H9 (cell line): ENCODE measurements around the gene FNDC1. TPM values are rescaled to one million over a fixed set of nuclear protein-coding genes. Genes with fewer than 3 reads are reported as not detected.

Experiments used
- DNase-seq: peaks from one replicate; pipeline ENCODE4 v3.0.0-alpha.2; 2017
- H2AFZ ChIP-seq: one replicate; pipeline ENCODE4 v1.6.1; 2013; ENCODE audit warnings: mild to moderate bottlenecking, low read length, control low read depth, moderate library complexity
- H2AK5ac ChIP-seq: 2 replicates; pipeline ENCODE4 v1.6.1; 2013; ENCODE audit warnings: low read length, control low read depth, mixed read lengths; ENCODE audit not compliant: insufficient read length
- H2BK120ac ChIP-seq: one replicate; pipeline ENCODE4 v1.6.1; 2013; ENCODE audit warnings: low read depth, mild to moderate bottlenecking, low read length, control low read depth, inconsistent platforms; ENCODE audit not compliant: poor library complexity, severe bottlenecking
- H2BK12ac ChIP-seq: 2 replicates; pipeline ENCODE4 v1.6.1; 2013; ENCODE audit warnings: low read length, control low read depth, mixed read lengths, low read depth; ENCODE audit not compliant: insufficient read length
- H2BK15ac ChIP-seq: 2 replicates; pipeline ENCODE4 v1.6.1; 2013; ENCODE audit warnings: low read depth, low read length, control low read depth
- H2BK20ac ChIP-seq: one replicate; pipeline ENCODE4 v1.6.1; 2013; ENCODE audit warnings: low read depth, mild to moderate bottlenecking, low read length, control low read depth, inconsistent platforms; ENCODE audit not compliant: poor library complexity, severe bottlenecking
- H2BK5ac ChIP-seq: 2 replicates; pipeline ENCODE4 v1.6.1; 2013; ENCODE audit warnings: low read length, control low read depth, mixed read lengths; ENCODE audit not compliant: insufficient read length
- H3K14ac ChIP-seq: 2 replicates; pipeline ENCODE4 v1.6.1; 2013; ENCODE audit warnings: low read length, control low read depth; ENCODE audit not compliant: insufficient read depth
- H3K18ac ChIP-seq: 2 replicates; pipeline ENCODE4 v1.6.1; 2013; ENCODE audit warnings: low read depth, mild to moderate bottlenecking, mixed read lengths, low read length, control low read depth; ENCODE audit not compliant: insufficient read length
- H3K23ac ChIP-seq: 2 replicates; pipeline ENCODE4 v1.6.1; 2013; ENCODE audit warnings: low read length, control low read depth, mixed read lengths, low read depth; ENCODE audit not compliant: insufficient read length
- H3K23me2 ChIP-seq: 2 replicates; pipeline ENCODE4 v1.6.1; 2013; ENCODE audit warnings: low read depth, mild to moderate bottlenecking, mixed read lengths, low read length, control low read depth; ENCODE audit not compliant: insufficient read length, poor library complexity, severe bottlenecking
- H3K27ac ChIP-seq: 2 replicates; pipeline ENCODE4 v1.5.1; 2013; ENCODE audit warnings: low read length, control low read depth, mixed read lengths, low read depth; ENCODE audit not compliant: insufficient read length
- H3K27me3 ChIP-seq: 2 replicates; pipeline ENCODE4 v1.6.1; 2013; ENCODE audit warnings: low read length, control low read depth, inconsistent platforms; ENCODE audit not compliant: insufficient read depth
- H3K4ac ChIP-seq: 2 replicates; pipeline ENCODE4 v1.6.1; 2013; ENCODE audit warnings: low read depth, mild to moderate bottlenecking, control low read depth, inconsistent platforms, low read length, moderate library complexity
- H3K4me1 ChIP-seq: 2 replicates; pipeline ENCODE4 v1.6.1; 2013; ENCODE audit warnings: low read length, control low read depth, inconsistent platforms; ENCODE audit not compliant: insufficient read depth
- H3K4me2 ChIP-seq: 2 replicates; pipeline ENCODE4 v1.6.1; 2013; ENCODE audit warnings: low read length, control low read depth, mixed read lengths; ENCODE audit not compliant: insufficient read length, insufficient read depth
- H3K56ac ChIP-seq: 2 replicates; pipeline ENCODE4 v1.6.1; 2013; ENCODE audit warnings: low read depth, mild to moderate bottlenecking, mixed read lengths, low read length, control low read depth; ENCODE audit not compliant: insufficient read length
- H3K79me1 ChIP-seq: 2 replicates; pipeline ENCODE4 v1.6.1; 2013; ENCODE audit warnings: low read depth, mild to moderate bottlenecking, moderate library complexity, low read length, control low read depth, inconsistent platforms; ENCODE audit not compliant: insufficient read depth, poor library complexity, severe bottlenecking
- H3K79me2 ChIP-seq: 2 replicates; pipeline ENCODE4 v1.6.1; 2013; ENCODE audit warnings: low read length, control low read depth, inconsistent platforms; ENCODE audit not compliant: insufficient read depth
- H3K9ac ChIP-seq: 2 replicates; pipeline ENCODE4 v1.6.1; 2013; ENCODE audit warnings: low read length, control low read depth, mixed read lengths; ENCODE audit not compliant: insufficient read length; ENCODE audit errors: extremely low read depth
- H3K9me3 ChIP-seq: one replicate; pipeline ENCODE4 v1.6.1; 2013; ENCODE audit warnings: low read depth, low read length, inconsistent platforms; ENCODE audit not compliant: control insufficient read depth
- H3T11ph ChIP-seq: one replicate; pipeline ENCODE4 v1.6.1; 2013; ENCODE audit warnings: mild to moderate bottlenecking, low read length, control low read depth, inconsistent platforms
- H4K20me1 ChIP-seq: one replicate; pipeline ENCODE4 v1.6.1; 2013; ENCODE audit not compliant: control insufficient read depth, insufficient read length, insufficient read depth
- H4K5ac ChIP-seq: 2 replicates; pipeline ENCODE4 v1.6.1; 2013; ENCODE audit warnings: low read depth, mild to moderate bottlenecking, mixed read lengths, low read length, control low read depth; ENCODE audit not compliant: insufficient read length
- H4K8ac ChIP-seq: replicated peaks from 2 replicates; pipeline ENCODE4 v1.6.1; 2013; ENCODE audit warnings: low read length, control low read depth, mixed read lengths, low read depth; ENCODE audit not compliant: insufficient read length
- H4K91ac ChIP-seq: 2 replicates; pipeline ENCODE4 v1.6.1; 2013; ENCODE audit warnings: low read depth, mild to moderate bottlenecking, moderate library complexity, mixed read lengths, low read length, control low read depth; ENCODE audit not compliant: insufficient read length
- H3K27ac Mint-ChIP-seq, 3 experiments: 2 replicates in 2 of 3; 3 replicates in 1 of 3; pipeline ENCODE4 v1.8.0; 2020 to 2021; ENCODE audit warnings: mixed read lengths in 3 of 3, mild to moderate bottlenecking in 1 of 3, moderate library complexity in 1 of 3
- H3K27me3 Mint-ChIP-seq: 2 replicates; pipeline ENCODE4 v1.8.0; 2021; ENCODE audit warnings: low read depth, mild to moderate bottlenecking, moderate library complexity, mixed read lengths
- H3K36me3 Mint-ChIP-seq, 3 experiments: 2 replicates in 2 of 3; 3 replicates in 1 of 3; pipeline ENCODE4 v1.8.0; 2020 to 2021; ENCODE audit warnings: low read depth in 3 of 3, mixed read lengths in 3 of 3; ENCODE audit not compliant: insufficient read depth in 1 of 3
- H3K4me1 Mint-ChIP-seq, 2 experiments: 2 replicates each; pipeline ENCODE4 v1.8.0; 2020; ENCODE audit warnings: mixed read lengths in 2 of 2
- H3K4me3 Mint-ChIP-seq, 2 experiments: 2 replicates in 1 of 2; 3 replicates in 1 of 2; pipeline ENCODE4 v1.8.0; 2020 to 2021; ENCODE audit warnings: mild to moderate bottlenecking in 2 of 2, mixed read lengths in 2 of 2, moderate library complexity in 1 of 2
- H3K9me3 Mint-ChIP-seq, 2 experiments: 2 replicates in 1 of 2; 3 replicates in 1 of 2; pipeline ENCODE4 v1.8.0; 2020; ENCODE audit warnings: mild to moderate bottlenecking in 2 of 2, mixed read lengths in 2 of 2, moderate library complexity in 1 of 2
- WGBS: extraction: QIAGEN DNeasy Blood & Tissue Kit; methylation state at CpG from one replicate; pipeline ENCODE4 v1.1.7; 2013; ENCODE audit warnings: missing lambda C conversion rate, low lambda C conversion rate, mixed read lengths; ENCODE audit not compliant: insufficient read length; ENCODE audit errors: extremely low coverage; 5-methylcytosine and 5-hydroxymethylcytosine counted together
- total RNA-seq: library from RNA; stranded (reverse); gene quantifications from 2 replicates; pipeline ENCODE4 v1.2.1, GENCODE V29; 2021
- TF ChIP-seq, protein P1 (sequence below): fragments of 200-600 bp; sonication (generic); conservative IDR thresholded peaks from 3 replicates; pipeline ENCODE4 v1.8.0; 2021; ENCODE audit warnings: antibody characterized with exemption, mild to moderate bottlenecking

Gene FNDC1
- total RNA-seq, 1 experiment from 2014 or later = 0.24 TPM

DNA sequence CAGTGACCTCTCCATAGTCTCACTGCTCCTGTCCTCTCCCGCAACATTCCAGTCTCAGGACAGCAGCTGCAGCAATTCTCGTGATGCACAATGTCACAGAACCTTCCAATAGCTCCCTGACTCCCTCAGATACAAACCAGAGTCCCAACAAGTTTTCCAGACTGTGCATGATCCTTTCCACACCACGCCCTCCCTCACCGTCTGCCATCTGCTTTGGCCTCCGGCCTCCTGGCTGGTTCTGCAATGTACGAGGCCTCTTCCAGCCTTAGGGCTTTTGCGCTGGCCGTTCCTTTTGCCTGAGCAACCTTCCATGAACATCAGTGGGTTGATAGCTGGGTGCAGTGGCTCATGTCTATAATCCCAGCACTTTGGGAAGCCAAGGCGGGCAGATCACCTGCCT is 9.6 kb downstream of the FNDC1 start:
- no peaks in the 10 kb centered on the region for H3K23me2 ChIP-seq
- no peak overlapping the region for H3K23ac ChIP-seq
- no peaks in the 10 kb centered on the region for H3K4me1 ChIP-seq
- no peak overlapping the region for H2AK5ac ChIP-seq
- peaks cover 0 to 6% of the 10 kb centered on the region in 2 experiments; a peak in 2 of 5 replicates for H3K9me3 Mint-ChIP-seq
- H3K4me1 Mint-ChIP-seq = peaks cover 3 to 4% of the 10 kb centered on the region in 2 experiments; a peak in 1 of 4 replicates
- H3K9ac ChIP-seq = no peak overlapping the region
- no peak overlapping the region for H3T11ph ChIP-seq
- H4K5ac ChIP-seq = no peak overlapping the region
- no peak overlapping the region for H3K4ac ChIP-seq
- no peak overlapping the region for H3K27ac ChIP-seq
- H3K4me2 ChIP-seq = no peak overlapping the region
- no peak overlapping the region; a peak in 1 of 7 replicates for H3K27ac Mint-ChIP-seq
- H2BK5ac ChIP-seq = no peak overlapping the region
- TF ChIP-seq, protein P1, sequence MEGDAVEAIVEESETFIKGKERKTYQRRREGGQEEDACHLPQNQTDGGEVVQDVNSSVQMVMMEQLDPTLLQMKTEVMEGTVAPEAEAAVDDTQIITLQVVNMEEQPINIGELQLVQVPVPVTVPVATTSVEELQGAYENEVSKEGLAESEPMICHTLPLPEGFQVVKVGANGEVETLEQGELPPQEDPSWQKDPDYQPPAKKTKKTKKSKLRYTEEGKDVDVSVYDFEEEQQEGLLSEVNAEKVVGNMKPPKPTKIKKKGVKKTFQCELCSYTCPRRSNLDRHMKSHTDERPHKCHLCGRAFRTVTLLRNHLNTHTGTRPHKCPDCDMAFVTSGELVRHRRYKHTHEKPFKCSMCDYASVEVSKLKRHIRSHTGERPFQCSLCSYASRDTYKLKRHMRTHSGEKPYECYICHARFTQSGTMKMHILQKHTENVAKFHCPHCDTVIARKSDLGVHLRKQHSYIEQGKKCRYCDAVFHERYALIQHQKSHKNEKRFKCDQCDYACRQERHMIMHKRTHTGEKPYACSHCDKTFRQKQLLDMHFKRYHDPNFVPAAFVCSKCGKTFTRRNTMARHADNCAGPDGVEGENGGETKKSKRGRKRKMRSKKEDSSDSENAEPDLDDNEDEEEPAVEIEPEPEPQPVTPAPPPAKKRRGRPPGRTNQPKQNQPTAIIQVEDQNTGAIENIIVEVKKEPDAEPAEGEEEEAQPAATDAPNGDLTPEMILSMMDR = no peak
- H2AFZ ChIP-seq = no peak overlapping the region
- H4K20me1 ChIP-seq = no peaks in the 10 kb centered on the region
- no peak overlapping the region for H2BK120ac ChIP-seq
- no peaks in the 10 kb centered on the region for H3K9me3 ChIP-seq
- H4K91ac ChIP-seq = no peak overlapping the region
- H3K79me1 ChIP-seq = no peaks in the 10 kb centered on the region
- no peak overlapping the region for H4K8ac ChIP-seq
- WGBS = no CpG with 5 or more reads among the region's 9 CpGs
- H3K27me3 Mint-ChIP-seq = peaks cover 25% of the 10 kb centered on the region
- no peak overlapping the region for H3K4me3 Mint-ChIP-seq
- no peaks in the 10 kb centered on the region for H3K79me2 ChIP-seq
- H3K36me3 Mint-ChIP-seq = no peaks in the 10 kb centered on the region
- H3K18ac ChIP-seq = no peak overlapping the region
- no peak overlapping the region for H3K56ac ChIP-seq
- H3K14ac ChIP-seq = no peak overlapping the region
- DNase-seq = no peak
- H2BK15ac ChIP-seq = no peak overlapping the region
- H2BK12ac ChIP-seq = no peak overlapping the region
- no peak overlapping the region for H2BK20ac ChIP-seq
- no peaks in the 10 kb centered on the region for H3K27me3 ChIP-seq
